ENCODE results near the gene ZNF670. TPM values are rescaled to one million over a fixed set of nuclear protein-coding genes. Genes with fewer than 3 reads are reported as not detected.

Gene ZNF670
- total RNA-seq, 1 donor from 2014 or later = 3.3 TPM

GRCh38 chr1:247119600-247120407, 41.2 kb upstream of the ZNF670 start:
- no peak for DNase-seq (ENCODE audit: extremely low spot score, unreplicated experiment)
- H3K4me1 Mint-ChIP-seq (ENCODE audit: unreplicated experiment) = no peaks in the 10 kb centered on the region
- H3K9me3 Mint-ChIP-seq (ENCODE audit: unreplicated experiment) = peaks cover 3% of the 10 kb centered on the region
- peaks cover 2% of the 10 kb centered on the region for H3K36me3 Mint-ChIP-seq (ENCODE audit: unreplicated experiment)
- H3K27me3 Mint-ChIP-seq (ENCODE audit: unreplicated experiment) = no peaks in the 10 kb centered on the region
- no peak overlapping the region for H3K27ac Mint-ChIP-seq (ENCODE audit: unreplicated experiment)
- no peak for TF ChIP-seq CTCF (IDR thresholded peaks at IDR 0.05)
- no peak overlapping the region for H3K4me3 Mint-ChIP-seq (ENCODE audit: unreplicated experiment)

- no peaks in the 10 kb centered on the region for H3K36me3 Mint-ChIP-seq (ENCODE audit: unreplicated experiment)
- peaks cover 3% of the 10 kb centered on the region for H3K9me3 Mint-ChIP-seq (ENCODE audit: unreplicated experiment)
- no peaks in the 10 kb centered on the region for H3K27me3 Mint-ChIP-seq (ENCODE audit: unreplicated experiment)
- no peak for TF ChIP-seq CTCF (IDR thresholded peaks at IDR 0.05)
- no peak overlapping the region for H3K4me3 Mint-ChIP-seq (ENCODE audit: unreplicated experiment)
- DNase-seq (ENCODE audit: extremely low spot score, unreplicated experiment) = peak; percentile 79
- no peaks in the 10 kb centered on the region for H3K4me1 Mint-ChIP-seq (ENCODE audit: unreplicated experiment)
- H3K27ac Mint-ChIP-seq (ENCODE audit: unreplicated experiment) = no peak overlapping the region
These were observed 40.4 kb upstream of the ZNF670 start for GRCh38 chr1:247118946-247119446.

- DNase-seq (ENCODE audit: extremely low spot score, unreplicated experiment) = peak; percentile 70
- TF ChIP-seq CTCF (IDR thresholded peaks at IDR 0.05) = no peak
- H3K36me3 Mint-ChIP-seq (ENCODE audit: unreplicated experiment) = no peaks in the 10 kb centered on the region
- H3K27ac Mint-ChIP-seq (ENCODE audit: unreplicated experiment) = no peak overlapping the region
- no peaks in the 10 kb centered on the region for H3K9me3 Mint-ChIP-seq (ENCODE audit: unreplicated experiment)
- H3K4me1 Mint-ChIP-seq (ENCODE audit: unreplicated experiment) = peaks cover 8% of the 10 kb centered on the region
- no peak overlapping the region for H3K4me3 Mint-ChIP-seq (ENCODE audit: unreplicated experiment)
- no peaks in the 10 kb centered on the region for H3K27me3 Mint-ChIP-seq (ENCODE audit: unreplicated experiment)
These were observed 36.9 kb upstream of the ZNF670 start for GRCh38 chr1:247115545-247115944.

GRCh38 chr1:247115141-247115510, 36.5 kb upstream of the ZNF670 start:
- H3K27ac Mint-ChIP-seq (ENCODE audit: unreplicated experiment) = no peak overlapping the region
- H3K4me3 Mint-ChIP-seq (ENCODE audit: unreplicated experiment) = no peak overlapping the region
- DNase-seq (ENCODE audit: extremely low spot score, unreplicated experiment) = peak; percentile 81
- TF ChIP-seq CTCF (IDR thresholded peaks at IDR 0.05) = no peak
- H3K27me3 Mint-ChIP-seq (ENCODE audit: unreplicated experiment) = no peaks in the 10 kb centered on the region
- no peaks in the 10 kb centered on the region for H3K36me3 Mint-ChIP-seq (ENCODE audit: unreplicated experiment)
- H3K4me1 Mint-ChIP-seq (ENCODE audit: unreplicated experiment) = peaks cover 9% of the 10 kb centered on the region
- no peaks in the 10 kb centered on the region for H3K9me3 Mint-ChIP-seq (ENCODE audit: unreplicated experiment)

GRCh38 chr1:247114351-247115140, 35.9 kb upstream of the ZNF670 start:
- H3K4me1 Mint-ChIP-seq (ENCODE audit: unreplicated experiment) = peaks cover 10% of the 10 kb centered on the region
- DNase-seq (ENCODE audit: extremely low spot score, unreplicated experiment) = peak; percentile 80
- H3K36me3 Mint-ChIP-seq (ENCODE audit: unreplicated experiment) = no peaks in the 10 kb centered on the region
- TF ChIP-seq CTCF (IDR thresholded peaks at IDR 0.05) = no peak
- no peak overlapping the region for H3K27ac Mint-ChIP-seq (ENCODE audit: unreplicated experiment)
- H3K27me3 Mint-ChIP-seq (ENCODE audit: unreplicated experiment) = no peaks in the 10 kb centered on the region
- H3K4me3 Mint-ChIP-seq (ENCODE audit: unreplicated experiment) = no peak overlapping the region
- no peaks in the 10 kb centered on the region for H3K9me3 Mint-ChIP-seq (ENCODE audit: unreplicated experiment)

Data from osteocyte (in vitro differentiated cells).